ENCODE measurements around the gene NAA25.
"Not testable (repeated sequence)": the region's sequence is repeated elsewhere in the genome, so short reads cannot be mapped to it uniquely, and the experiment has no call there.

NAA25 gene

DNA sequence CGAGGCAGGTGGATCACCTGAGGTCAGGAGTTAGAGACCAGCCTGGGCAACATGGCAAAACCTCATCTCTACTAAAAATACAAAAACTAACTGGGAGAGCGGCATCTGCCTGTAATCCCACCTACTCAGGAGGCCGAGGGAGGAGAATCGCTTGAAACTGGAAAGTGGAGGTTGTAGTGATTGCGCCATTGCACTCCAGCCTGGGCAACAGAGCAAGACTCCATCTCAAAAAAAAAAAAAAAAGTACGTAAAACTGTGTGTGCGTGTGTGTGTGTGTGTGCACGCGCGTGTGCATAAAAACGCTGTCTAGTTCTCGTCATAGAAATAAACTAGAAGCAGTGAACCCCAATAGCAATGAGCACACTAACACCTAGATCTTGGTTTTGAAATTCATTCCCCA, 72.0 kb downstream of the NAA25 start:
- not testable (repeated sequence) for DNase-seq

- DNase-seq = no peak
These were observed 73.3 kb downstream of the NAA25 start for GRCh38 chr12:112035219-112035785.

DNA sequence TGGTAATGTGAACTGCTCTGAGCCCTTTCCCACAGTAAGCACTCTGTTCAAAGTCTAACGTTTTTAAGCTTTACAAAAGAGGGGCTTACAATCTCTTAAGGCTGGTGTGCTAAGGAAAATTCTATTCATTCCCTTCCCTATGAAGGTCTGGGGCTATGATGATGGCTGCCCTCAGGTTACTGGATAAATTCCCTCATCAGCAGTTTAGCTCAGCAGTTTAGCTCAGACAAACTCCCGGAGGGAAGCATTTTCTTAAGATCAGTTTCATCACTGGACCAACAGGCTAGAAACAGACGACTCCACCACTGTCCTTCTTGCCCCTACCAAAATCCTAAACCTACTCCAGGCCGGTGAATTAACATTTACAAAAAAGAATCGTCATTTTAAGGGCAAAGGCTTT, 76.3 kb downstream of the NAA25 start:
- no peak for DNase-seq

DNA sequence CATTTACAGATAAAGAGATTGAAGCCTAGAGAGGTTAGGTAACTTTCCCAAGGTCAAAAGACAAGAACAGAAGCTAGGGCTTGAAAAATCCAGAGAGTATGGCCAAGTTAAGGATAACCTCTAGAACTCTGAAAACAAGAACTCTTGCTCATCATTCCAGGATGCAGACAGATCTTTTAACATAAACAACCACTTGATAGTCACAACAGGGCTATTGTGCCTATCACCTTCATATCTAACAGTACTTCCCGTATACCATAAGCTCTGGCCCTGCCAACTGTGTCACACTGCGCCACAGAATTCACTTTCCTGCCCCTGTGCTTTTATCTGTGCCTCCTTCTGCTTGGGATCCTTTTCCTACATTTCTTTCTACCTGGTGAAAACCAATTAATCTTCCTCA, 77.1 kb downstream of the NAA25 start:
- no peak for DNase-seq

DNA sequence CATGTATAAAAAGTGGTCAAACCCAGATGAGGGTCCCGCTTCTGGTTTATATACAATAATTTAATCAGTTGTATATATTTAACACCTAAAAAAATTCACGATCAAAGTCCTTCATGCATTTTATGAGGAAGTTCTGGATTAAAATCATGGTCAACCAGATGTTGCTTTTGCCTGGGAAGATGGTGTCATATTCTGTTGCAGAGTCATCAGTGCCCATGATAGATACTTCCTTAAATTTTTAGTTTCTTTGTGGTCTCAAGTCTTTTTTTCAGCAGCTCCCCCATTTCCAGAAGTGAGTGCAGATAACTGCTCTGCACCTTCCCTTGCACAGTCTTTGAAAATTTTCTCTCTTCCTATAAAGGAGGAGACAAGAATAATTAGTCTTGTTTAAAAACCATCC, 79.3 kb downstream of the NAA25 start:
- DNase-seq = no peak

DNA sequence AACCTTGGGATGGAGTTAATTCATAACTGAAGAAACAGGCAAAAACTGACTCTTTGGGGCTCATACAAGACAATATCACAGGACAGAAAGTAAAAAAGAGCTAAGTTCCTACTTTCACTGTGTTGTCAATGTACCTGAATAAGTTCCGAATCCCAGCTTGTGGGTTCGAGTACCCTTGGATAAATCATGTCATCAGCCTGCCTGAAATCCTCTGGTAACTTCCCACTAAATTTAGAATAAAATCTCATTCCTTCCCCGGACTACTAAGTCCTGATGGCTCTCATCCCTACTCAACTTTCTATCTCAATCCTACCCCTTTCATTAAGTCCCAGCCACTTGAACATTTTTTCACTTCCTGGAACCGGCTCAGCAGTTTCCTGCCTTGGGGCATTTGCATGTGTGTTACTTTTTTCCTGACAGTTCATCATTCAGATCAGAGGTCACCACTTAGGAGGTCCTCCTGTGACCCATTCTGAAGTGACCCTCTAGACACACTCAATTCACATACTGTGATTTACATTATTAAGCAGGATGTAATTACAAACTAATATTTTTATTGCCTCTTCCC, 82.7 kb downstream of the NAA25 start:
- no peak for DNase-seq

- DNase-seq = no peak
These were observed 84.7 kb downstream of the NAA25 start for GRCh38 chr12:112023759-112024396.

GRCh38 chr12:112022241-112023016, 86.2 kb downstream of the NAA25 start:
- no peak for DNase-seq

- no peak for DNase-seq
These were observed 87.6 kb downstream of the NAA25 start for GRCh38 chr12:112020947-112021457.

- DNase-seq = no peak
These were observed 89.9 kb downstream of the NAA25 start for GRCh38 chr12:112018571-112019237.

DNA sequence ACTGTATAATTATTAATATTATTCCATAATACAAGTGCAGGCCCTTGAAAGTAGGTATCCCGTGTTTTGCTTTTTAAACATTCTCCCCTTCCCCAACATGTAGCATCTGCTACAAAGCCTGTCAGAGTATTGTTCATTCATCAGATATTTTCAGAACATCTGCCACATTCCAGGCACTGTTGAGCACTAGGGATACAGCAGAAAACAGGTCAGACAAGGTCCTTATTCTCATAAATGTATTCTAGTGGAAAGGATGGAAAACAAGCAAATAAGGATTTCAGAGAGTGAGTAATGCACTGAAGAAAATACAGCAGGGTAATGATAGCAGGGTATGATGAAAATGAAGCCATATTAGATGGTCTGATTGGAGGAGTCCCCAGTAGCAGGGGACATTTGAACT, 91.5 kb downstream of the NAA25 start:
- DNase-seq = no peak

DNA sequence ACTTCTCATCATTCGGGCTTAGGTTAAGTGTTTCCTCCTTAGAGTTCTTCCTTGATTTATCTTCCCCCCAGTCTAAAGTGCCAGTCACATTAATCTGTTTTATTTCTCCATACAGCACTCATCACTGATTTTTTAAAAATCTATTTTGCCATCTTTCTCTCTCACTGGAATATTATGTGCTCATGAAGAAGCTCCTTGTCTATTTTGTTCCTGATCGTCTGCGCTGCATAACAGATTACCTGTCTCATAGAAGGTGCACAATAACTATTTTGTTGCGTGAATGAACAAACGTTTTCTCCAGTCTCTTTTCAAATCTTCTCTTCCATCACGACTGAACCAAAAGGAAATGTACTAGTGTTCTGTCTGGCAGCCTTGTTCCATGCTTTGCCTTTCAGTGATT, 92.6 kb downstream of the NAA25 start:
- no peak for DNase-seq

- peak; percentile 66 for DNase-seq
These were observed 94.8 kb downstream of the NAA25 start for GRCh38 chr12:112013601-112014402.

GRCh38 chr12:112012775-112013600, 95.6 kb downstream of the NAA25 start, which contains the start of the genes ERP29 and TMEM116:
Gene ERP29, plus strand, starts transcription at chr12:112013426. Its CDS starts 40 bp downstream, at chr12:112013466.
Gene TMEM116, minus strand, starts transcription at chr12:112013165. Its CDS starts 7,895 bp downstream, at chr12:112005270.
- DNase-seq = peak; percentile 98

DNA sequence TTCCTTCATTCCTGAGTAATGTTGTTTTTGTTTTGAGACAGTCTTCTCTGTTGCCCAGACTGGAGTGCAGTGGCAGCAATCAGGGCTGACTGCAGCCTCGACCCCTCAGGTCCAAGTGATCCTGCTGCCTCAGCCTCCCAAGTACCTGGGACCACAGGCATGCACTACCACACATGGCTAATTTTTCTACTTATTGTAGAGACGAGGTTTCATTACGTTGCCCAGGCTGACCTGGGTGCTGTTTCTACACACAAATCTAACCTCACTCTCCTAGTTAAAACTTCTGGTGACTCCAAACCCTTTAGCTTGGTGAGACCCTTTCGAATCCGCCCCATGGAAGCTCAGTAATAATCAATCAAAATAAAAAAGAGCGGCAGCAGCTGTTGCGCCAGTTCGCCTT, 96.9 kb downstream of the NAA25 start:
- no peak for DNase-seq

- no peak for DNase-seq
These were observed 97.9 kb downstream of the NAA25 start for GRCh38 chr12:112010415-112011344.

DNA sequence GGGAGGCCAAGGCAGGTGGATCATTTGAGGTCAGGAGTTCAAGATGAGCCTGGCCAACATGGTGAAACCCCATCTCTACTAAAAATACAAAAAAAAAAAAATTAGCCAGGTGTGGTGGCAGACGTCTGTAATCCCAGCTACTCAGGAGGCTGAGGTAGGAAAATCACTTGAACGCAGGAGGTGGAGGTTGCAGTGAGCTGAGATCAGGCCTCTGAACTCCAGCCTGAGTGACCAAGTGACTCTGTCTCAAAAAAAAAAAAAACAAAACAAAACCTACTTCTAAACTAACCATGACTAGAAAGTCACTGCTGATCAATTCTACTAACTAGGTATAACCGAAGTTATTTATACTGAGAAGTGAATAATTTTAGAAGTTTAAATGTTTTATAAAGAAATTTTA, 99.0 kb downstream of the NAA25 start:
- DNase-seq = not testable (repeated sequence)

- DNase-seq = no peak
These were observed 99.7 kb downstream of the NAA25 start for GRCh38 chr12:112008918-112009317.

DNA sequence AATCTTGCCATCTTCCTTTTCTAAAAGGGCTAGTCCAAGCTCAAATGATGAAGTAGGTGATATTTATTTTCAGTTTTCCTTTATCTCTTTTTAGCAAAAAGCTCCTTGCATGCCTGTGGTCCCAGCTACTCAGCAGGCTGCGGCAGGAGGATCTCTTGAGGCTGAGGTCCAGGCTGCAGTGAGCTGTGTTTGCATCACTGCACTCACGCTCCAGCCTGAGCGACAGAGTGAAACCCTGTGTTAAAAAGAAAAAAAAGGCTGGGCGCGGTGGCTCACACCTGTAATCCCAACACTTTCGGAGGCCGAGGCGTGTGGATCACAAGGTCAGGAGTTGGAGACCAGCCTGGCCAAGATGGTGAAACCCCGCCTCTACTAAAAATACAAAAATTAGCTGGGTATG, 100.6 kb downstream of the NAA25 start:
- DNase-seq = no peak

All from NCI-H2171 (cell line).